Retina (tissue), 1 donor: ENCODE measurements around the gene NOVA2.
A peak's percentile ranks its signal among the peaks of the same experiment; 100 is the strongest.
"Not testable (repeated sequence)": the region's sequence is repeated elsewhere in the genome, so short reads cannot be mapped to it uniquely, and the experiment has no call there.

Source experiments
- DNase-seq: peaks from one replicate; pipeline ENCODE4 v3.0.0-alpha.2; 2016

Gene NOVA2

GRCh38 chr19:45920458-45920857, 53.2 kb downstream of the NOVA2 start:
- DNase-seq: no peak

GRCh38 chr19:45919678-45920077, 54.0 kb downstream of the NOVA2 start:
- peak; percentile 53 for DNase-seq

- no peak for DNase-seq
Measured at GRCh38 chr19:45918721-45919120, 54.9 kb downstream of the NOVA2 start.

- no peak for DNase-seq
Measured at GRCh38 chr19:45917421-45918091, 56.1 kb downstream of the NOVA2 start.

- DNase-seq: peak; percentile 65
Measured at GRCh38 chr19:45913874-45914830, 59.5 kb downstream of the NOVA2 start, which contains the start of gene NANOS2. Gene NANOS2 (minus strand): TSS chr19:45914778. CDS start chr19:45914693, 85 bp downstream.

- DNase-seq: no peak
Measured at GRCh38 chr19:45911291-45911690, 62.4 kb downstream of the NOVA2 start.

- no peak for DNase-seq
Measured at GRCh38 chr19:45908956-45909355, 64.7 kb downstream of the NOVA2 start.

- DNase-seq: no peak
Measured at GRCh38 chr19:45906221-45906620, 67.4 kb downstream of the NOVA2 start.

GRCh38 chr19:45905011-45905410, 68.7 kb downstream of the NOVA2 start:
- no peak for DNase-seq

GRCh38 chr19:45902651-45903625, 70.7 kb downstream of the NOVA2 start:
- peak; percentile 99 for DNase-seq

GRCh38 chr19:45901912-45902650, 71.6 kb downstream of the NOVA2 start, which contains the start of gene MYPOP:
Gene MYPOP (minus strand): TSS chr19:45902613. CDS start chr19:45901773, 840 bp downstream.
- DNase-seq: no peak

- DNase-seq: peak; percentile 55
Measured at GRCh38 chr19:45901432-45901911, 72.2 kb downstream of the NOVA2 start.

GRCh38 chr19:45900738-45901431, 72.8 kb downstream of the NOVA2 start:
- DNase-seq: no peak

- DNase-seq: no peak
Measured at GRCh38 chr19:45899919-45900589, 73.6 kb downstream of the NOVA2 start.

- no peak for DNase-seq
Measured at GRCh38 chr19:45899253-45899652, 74.4 kb downstream of the NOVA2 start.

GRCh38 chr19:45897261-45897812, 76.3 kb downstream of the NOVA2 start:
- no peak for DNase-seq

GRCh38 chr19:45895983-45896599, 77.6 kb downstream of the NOVA2 start:
- not testable (repeated sequence) for DNase-seq

- DNase-seq: no peak
Measured at GRCh38 chr19:45895519-45895972, 78.1 kb downstream of the NOVA2 start.

GRCh38 chr19:45890877-45891276, 82.8 kb downstream of the NOVA2 start:
- DNase-seq: no peak
